ENCODE data around the gene ADAMTS14.

ADAMTS14 gene

GRCh38 chr10:70786799-70787415 lies 114.6 kb downstream of the ADAMTS14 start:
- no peak for DNase-seq (ENCODE audit: low spot score)

- no peak for DNase-seq (ENCODE audit: low spot score)
Observed at GRCh38 chr10:70791386-70792039, 119.2 kb downstream of the ADAMTS14 start.

- no peak for DNase-seq (ENCODE audit: low spot score)
Observed at GRCh38 chr10:70795613-70796012, 123.3 kb downstream of the ADAMTS14 start.

GRCh38 chr10:70797840-70798239 lies 125.5 kb downstream of the ADAMTS14 start:
- DNase-seq (ENCODE audit: low spot score): no peak

- DNase-seq (ENCODE audit: low spot score): no peak
Observed at GRCh38 chr10:70799124-70799523, 126.8 kb downstream of the ADAMTS14 start.

- DNase-seq (ENCODE audit: low spot score): no peak
Observed at GRCh38 chr10:70801854-70802253, 129.5 kb downstream of the ADAMTS14 start.

GRCh38 chr10:70803775-70804420 lies 131.6 kb downstream of the ADAMTS14 start:
- no peak for DNase-seq (ENCODE audit: low spot score)

GRCh38 chr10:70804421-70804808 lies 132.1 kb downstream of the ADAMTS14 start:
- no peak for DNase-seq (ENCODE audit: low spot score)

- no peak for DNase-seq (ENCODE audit: low spot score)
Observed at GRCh38 chr10:70805619-70806215, 133.4 kb downstream of the ADAMTS14 start.

- DNase-seq (ENCODE audit: low spot score): no peak
Observed at GRCh38 chr10:70806841-70807240, 134.5 kb downstream of the ADAMTS14 start.

- DNase-seq (ENCODE audit: low spot score): no peak
Observed at GRCh38 chr10:70807556-70807955, 135.2 kb downstream of the ADAMTS14 start.

GRCh38 chr10:70809011-70809611 lies 136.8 kb downstream of the ADAMTS14 start:
- no peak for DNase-seq (ENCODE audit: low spot score)

GRCh38 chr10:70809726-70810125 lies 137.4 kb downstream of the ADAMTS14 start:
- DNase-seq (ENCODE audit: low spot score): no peak

GRCh38 chr10:70810967-70811366 lies 138.7 kb downstream of the ADAMTS14 start:
- DNase-seq (ENCODE audit: low spot score): no peak

GRCh38 chr10:70811881-70812280 lies 139.6 kb downstream of the ADAMTS14 start:
- no peak for DNase-seq (ENCODE audit: low spot score)

All from putamen (tissue), 1 donor.